NCI-H1048 (cell line): ENCODE data around the gene UHRF1.
"Not testable (repeated sequence)": the region's sequence is repeated elsewhere in the genome, so short reads cannot be mapped to it uniquely, and the experiment has no call there.

Experiments
- DNase-seq: peaks from one replicate; lab custom pipeline; 2025; lab: John Stamatoyannopoulos, UW

The UHRF1 gene

GRCh38 chr19:4937060-4937459, 27.8 kb downstream of the UHRF1 start:
- no peak for DNase-seq

- DNase-seq = not testable (repeated sequence)
These were observed 29.2 kb downstream of the UHRF1 start for GRCh38 chr19:4938461-4938860.

- no peak for DNase-seq
These were observed 30.2 kb downstream of the UHRF1 start for GRCh38 chr19:4939466-4939865.

- DNase-seq = not testable (repeated sequence)
These were observed 32.4 kb downstream of the UHRF1 start for GRCh38 chr19:4941638-4942169.

GRCh38 chr19:4950650-4951049, 41.3 kb downstream of the UHRF1 start:
- DNase-seq = not testable (repeated sequence)

GRCh38 chr19:4951656-4952055, 42.4 kb downstream of the UHRF1 start:
- no peak for DNase-seq

GRCh38 chr19:4952945-4953344, 43.6 kb downstream of the UHRF1 start:
- DNase-seq = no peak

- not testable (repeated sequence) for DNase-seq
These were observed 45.2 kb downstream of the UHRF1 start for GRCh38 chr19:4954320-4955149.

- DNase-seq = no peak
These were observed 46.0 kb downstream of the UHRF1 start for GRCh38 chr19:4955274-4955673.

GRCh38 chr19:4957981-4958380, 48.7 kb downstream of the UHRF1 start:
- no peak for DNase-seq

GRCh38 chr19:4962085-4962619, 52.9 kb downstream of the UHRF1 start:
- no peak for DNase-seq

GRCh38 chr19:4965061-4965460, 55.8 kb downstream of the UHRF1 start:
- DNase-seq = no peak

- no peak for DNase-seq
These were observed 57.3 kb downstream of the UHRF1 start for GRCh38 chr19:4966591-4966990.

- DNase-seq = no peak
These were observed 58.6 kb downstream of the UHRF1 start for GRCh38 chr19:4967738-4968461.

- peak; percentile 96 for DNase-seq
These were observed 59.4 kb downstream of the UHRF1 start, which contains the start of gene KDM4B for GRCh38 chr19:4968462-4969291. KDM4B (plus strand) TSS chr19:4969113; CDS start chr19:5032891, 63,778 bp downstream.

GRCh38 chr19:4969292-4969771, 60.0 kb downstream of the UHRF1 start:
- DNase-seq = no peak

GRCh38 chr19:4969772-4970531, 60.7 kb downstream of the UHRF1 start:
- DNase-seq = no peak

- no peak for DNase-seq
These were observed 61.5 kb downstream of the UHRF1 start for GRCh38 chr19:4970558-4971423.

GRCh38 chr19:4971424-4971793, 62.1 kb downstream of the UHRF1 start:
- DNase-seq = no peak
